ENCODE data around the gene PTGFRN.

DNA sequence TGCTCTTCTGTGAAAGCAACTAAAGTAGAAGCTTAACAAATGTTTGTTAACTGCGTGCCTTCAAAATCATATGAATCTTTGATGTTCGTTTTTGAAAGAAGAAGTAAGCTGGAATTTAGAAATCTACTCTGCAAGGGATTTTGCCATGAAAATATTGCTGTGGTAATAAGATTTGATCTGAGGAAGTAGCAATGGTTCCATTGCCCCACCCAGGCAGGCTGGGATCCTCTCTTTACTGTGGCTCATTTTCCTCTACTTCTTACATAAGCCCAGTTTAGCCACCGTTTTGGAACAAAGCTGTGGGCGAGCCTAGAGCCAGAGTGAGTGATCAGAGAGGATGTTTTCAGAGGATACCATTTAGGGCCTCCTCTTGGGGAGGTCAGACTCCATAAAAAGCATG is 20.3 kb upstream of the PTGFRN start:
- TF ChIP-seq, protein P1, sequence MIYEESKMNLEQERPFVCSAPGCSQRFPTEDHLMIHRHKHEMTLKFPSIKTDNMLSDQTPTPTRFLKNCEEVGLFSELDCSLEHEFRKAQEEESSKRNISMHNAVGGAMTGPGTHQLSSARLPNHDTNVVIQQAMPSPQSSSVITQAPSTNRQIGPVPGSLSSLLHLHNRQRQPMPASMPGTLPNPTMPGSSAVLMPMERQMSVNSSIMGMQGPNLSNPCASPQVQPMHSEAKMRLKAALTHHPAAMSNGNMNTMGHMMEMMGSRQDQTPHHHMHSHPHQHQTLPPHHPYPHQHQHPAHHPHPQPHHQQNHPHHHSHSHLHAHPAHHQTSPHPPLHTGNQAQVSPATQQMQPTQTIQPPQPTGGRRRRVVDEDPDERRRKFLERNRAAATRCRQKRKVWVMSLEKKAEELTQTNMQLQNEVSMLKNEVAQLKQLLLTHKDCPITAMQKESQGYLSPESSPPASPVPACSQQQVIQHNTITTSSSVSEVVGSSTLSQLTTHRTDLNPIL (CRISPR knock-in tag; IDR thresholded peaks at IDR 0.05; ENCODE audit: low read depth), result no peak
- TF ChIP-seq, protein P2, sequence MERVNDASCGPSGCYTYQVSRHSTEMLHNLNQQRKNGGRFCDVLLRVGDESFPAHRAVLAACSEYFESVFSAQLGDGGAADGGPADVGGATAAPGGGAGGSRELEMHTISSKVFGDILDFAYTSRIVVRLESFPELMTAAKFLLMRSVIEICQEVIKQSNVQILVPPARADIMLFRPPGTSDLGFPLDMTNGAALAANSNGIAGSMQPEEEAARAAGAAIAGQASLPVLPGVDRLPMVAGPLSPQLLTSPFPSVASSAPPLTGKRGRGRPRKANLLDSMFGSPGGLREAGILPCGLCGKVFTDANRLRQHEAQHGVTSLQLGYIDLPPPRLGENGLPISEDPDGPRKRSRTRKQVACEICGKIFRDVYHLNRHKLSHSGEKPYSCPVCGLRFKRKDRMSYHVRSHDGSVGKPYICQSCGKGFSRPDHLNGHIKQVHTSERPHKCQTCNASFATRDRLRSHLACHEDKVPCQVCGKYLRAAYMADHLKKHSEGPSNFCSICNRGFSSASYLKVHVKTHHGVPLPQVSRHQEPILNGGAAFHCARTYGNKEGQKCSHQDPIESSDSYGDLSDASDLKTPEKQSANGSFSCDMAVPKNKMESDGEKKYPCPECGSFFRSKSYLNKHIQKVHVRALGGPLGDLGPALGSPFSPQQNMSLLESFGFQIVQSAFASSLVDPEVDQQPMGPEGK (CRISPR knock-in tag; IDR thresholded peaks at IDR 0.05; ENCODE audit: borderline replicate concordance), result no peak
- TF ChIP-seq ZNF565 (CRISPR knock-in tag; conservative IDR thresholded peaks at IDR 0.05; ENCODE audit: low read depth) (no peak), GLIS3 (CRISPR knock-in tag; IDR thresholded peaks at IDR 0.05) (no peak), SNAI2 (CRISPR knock-in tag; IDR thresholded peaks at IDR 0.05) (no peak), ZNF70 (CRISPR knock-in tag; IDR thresholded peaks at IDR 0.05) (no peak), ZFP3 (CRISPR knock-in tag; IDR thresholded peaks at IDR 0.05) (no peak), OSR1 (CRISPR knock-in tag; IDR thresholded peaks at IDR 0.05) (no peak), ZFP30 (CRISPR knock-in tag; IDR thresholded peaks at IDR 0.05) (no peak), BACH2 (CRISPR knock-in tag; IDR thresholded peaks at IDR 0.05; ENCODE audit: borderline replicate concordance) (no peak), ESRRG (CRISPR knock-in tag; IDR thresholded peaks at IDR 0.05) (no peak), ZC3H10 (CRISPR knock-in tag; IDR thresholded peaks at IDR 0.05) (no peak)
- TF ChIP-seq, protein P3, sequence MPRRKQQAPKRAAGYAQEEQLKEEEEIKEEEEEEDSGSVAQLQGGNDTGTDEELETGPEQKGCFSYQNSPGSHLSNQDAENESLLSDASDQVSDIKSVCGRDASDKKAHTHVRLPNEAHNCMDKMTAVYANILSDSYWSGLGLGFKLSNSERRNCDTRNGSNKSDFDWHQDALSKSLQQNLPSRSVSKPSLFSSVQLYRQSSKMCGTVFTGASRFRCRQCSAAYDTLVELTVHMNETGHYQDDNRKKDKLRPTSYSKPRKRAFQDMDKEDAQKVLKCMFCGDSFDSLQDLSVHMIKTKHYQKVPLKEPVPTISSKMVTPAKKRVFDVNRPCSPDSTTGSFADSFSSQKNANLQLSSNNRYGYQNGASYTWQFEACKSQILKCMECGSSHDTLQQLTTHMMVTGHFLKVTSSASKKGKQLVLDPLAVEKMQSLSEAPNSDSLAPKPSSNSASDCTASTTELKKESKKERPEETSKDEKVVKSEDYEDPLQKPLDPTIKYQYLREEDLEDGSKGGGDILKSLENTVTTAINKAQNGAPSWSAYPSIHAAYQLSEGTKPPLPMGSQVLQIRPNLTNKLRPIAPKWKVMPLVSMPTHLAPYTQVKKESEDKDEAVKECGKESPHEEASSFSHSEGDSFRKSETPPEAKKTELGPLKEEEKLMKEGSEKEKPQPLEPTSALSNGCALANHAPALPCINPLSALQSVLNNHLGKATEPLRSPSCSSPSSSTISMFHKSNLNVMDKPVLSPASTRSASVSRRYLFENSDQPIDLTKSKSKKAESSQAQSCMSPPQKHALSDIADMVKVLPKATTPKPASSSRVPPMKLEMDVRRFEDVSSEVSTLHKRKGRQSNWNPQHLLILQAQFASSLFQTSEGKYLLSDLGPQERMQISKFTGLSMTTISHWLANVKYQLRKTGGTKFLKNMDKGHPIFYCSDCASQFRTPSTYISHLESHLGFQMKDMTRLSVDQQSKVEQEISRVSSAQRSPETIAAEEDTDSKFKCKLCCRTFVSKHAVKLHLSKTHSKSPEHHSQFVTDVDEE (CRISPR knock-in tag; IDR thresholded peaks at IDR 0.05), result no peak
